Thoracic aorta (tissue), 2 donors: Measurements from ENCODE around the gene LDHD. TPM values are rescaled to one million over a fixed set of nuclear protein-coding genes. Genes with fewer than 3 reads are reported as not detected.

Experiments
- ATAC-seq: fragments of 150-250 bp; one replicate; pipeline ENCODE4 v1.8.0; 2017; ENCODE audit warnings: low read depth; ENCODE audit not compliant: insufficient number of reproducible peaks, low FRiP score
- DNase-seq: peaks from one replicate; pipeline ENCODE4 v3.0.0-alpha.2; 2020; ENCODE audit warnings: low spot score
- H3K27ac ChIP-seq, 2 donors: fragments of 200-600 bp; sonication (generic); 1 replicate in 1 of 2; 2 replicates in 1 of 2; pipeline ENCODE4 v1.5.1; 2016; ENCODE audit warnings: mild to moderate bottlenecking in 2 of 2, moderate library complexity in 2 of 2
- H3K27me3 ChIP-seq: fragments of 200-600 bp; sonication (generic); replicated peaks from 2 replicates; pipeline ENCODE4 v1.6.0; 2016; ENCODE audit warnings: mild to moderate bottlenecking; ENCODE audit not compliant: insufficient read depth
- H3K36me3 ChIP-seq: fragments of 200-600 bp; sonication (generic); one replicate; pipeline ENCODE4 v1.5.1; 2016
- H3K4me1 ChIP-seq, 2 donors: fragments of 200-600 bp; sonication (generic); 1 replicate in 1 of 2; 2 replicates in 1 of 2; pipeline versions ENCODE4 v1.5.1 to v1.6.0; 2016; ENCODE audit warnings: low read depth in 2 of 2, mild to moderate bottlenecking in 1 of 2; ENCODE audit not compliant: control insufficient read depth in 1 of 2
- H3K4me3 ChIP-seq: fragments of 200-600 bp; sonication (generic); 2 replicates; pipeline ENCODE4 v1.5.1; 2016; ENCODE audit warnings: mild to moderate bottlenecking
- H3K9me3 ChIP-seq: fragments of 200-600 bp; sonication (generic); 2 replicates; pipeline ENCODE4 v1.5.1; 2016
- CTCF ChIP-seq: fragments of 200-600 bp; sonication (generic); IDR thresholded peaks from one replicate; pipeline ENCODE4 v1.5.1; 2019; ENCODE audit warnings: antibody characterized with exemption
- total RNA-seq, 2 donors: library from RNA; depleted of rRNA; stranded (reverse); fragments of >200 nt; gene quantifications; one replicate each; pipeline versions ENCODE4 v1.1.0 to v1.2.3, GENCODE V29; 2016

LDHD gene
- total RNA-seq, 2 donors from 2014 or later: 7.2 to 14.1 TPM

GRCh38 chr16:75085556-75085955 is 31.0 kb downstream of the LDHD start:
- TF ChIP-seq CTCF: no peak
- ATAC-seq (no peak), DNase-seq (no peak)
- peaks cover 10 to 20% of the 10 kb centered on the region in 2 donors for H3K4me1 ChIP-seq
- no peak overlapping the region for H3K4me3 ChIP-seq
- no peaks in the 10 kb centered on the region for H3K36me3 ChIP-seq
- no peaks in the 10 kb centered on the region for H3K27me3 ChIP-seq
- H3K27ac ChIP-seq: no peak overlapping the region
- no peaks in the 10 kb centered on the region for H3K9me3 ChIP-seq

- Histone ChIP-seq H3K9me3 (no peaks in the 10 kb centered on the region), H3K27me3 (no peaks in the 10 kb centered on the region), H3K4me3 (no peak overlapping the region), H3K4me1 (peaks cover 10 to 20% of the 10 kb centered on the region in 2 donors), H3K36me3 (no peaks in the 10 kb centered on the region), H3K27ac (no peak overlapping the region)
- DNase-seq (no peak), ATAC-seq (no peak)
- TF ChIP-seq CTCF: no peak
Measured at GRCh38 chr16:75083813-75084212, 32.8 kb downstream of the LDHD start.

- no peak for ATAC-seq
Measured at GRCh38 chr16:75081179-75081859, 35.3 kb downstream of the LDHD start.

GRCh38 chr16:75080205-75081029 is 36.2 kb downstream of the LDHD start:
- TF ChIP-seq CTCF: no peak
- Histone ChIP-seq H3K36me3 (no peaks in the 10 kb centered on the region), H3K4me3 (no peak overlapping the region), H3K27ac (no peak overlapping the region), H3K27me3 (no peaks in the 10 kb centered on the region), H3K9me3 (no peaks in the 10 kb centered on the region), H3K4me1 (peaks cover 6 to 9% of the 10 kb centered on the region in 2 donors)
- DNase-seq (no peak), ATAC-seq (no peak)

More at GRCh38 chr16:75081179-75081859, 35.3 kb downstream of the LDHD start:
- Histone ChIP-seq H3K4me1 (peaks cover 6 to 9% of the 10 kb centered on the region in 2 donors), H3K27me3 (no peaks in the 10 kb centered on the region), H3K9me3 (no peaks in the 10 kb centered on the region), H3K27ac (no peak overlapping the region), H3K4me3 (no peak overlapping the region), H3K36me3 (no peaks in the 10 kb centered on the region)
- no peak for TF ChIP-seq CTCF
- no peak for DNase-seq

GRCh38 chr16:75079346-75079926 is 37.1 kb downstream of the LDHD start:
- Histone ChIP-seq H3K27ac (no peak overlapping the region), H3K27me3 (no peaks in the 10 kb centered on the region), H3K4me1 (peaks cover 6 to 9% of the 10 kb centered on the region in 2 donors), H3K36me3 (no peaks in the 10 kb centered on the region), H3K9me3 (no peaks in the 10 kb centered on the region), H3K4me3 (no peak overlapping the region)
- no peak for ATAC-seq
- DNase-seq: no peak
- no peak for TF ChIP-seq CTCF
